ENCODE results near the gene IFNGR2.

- TF ChIP-seq, protein P1, sequence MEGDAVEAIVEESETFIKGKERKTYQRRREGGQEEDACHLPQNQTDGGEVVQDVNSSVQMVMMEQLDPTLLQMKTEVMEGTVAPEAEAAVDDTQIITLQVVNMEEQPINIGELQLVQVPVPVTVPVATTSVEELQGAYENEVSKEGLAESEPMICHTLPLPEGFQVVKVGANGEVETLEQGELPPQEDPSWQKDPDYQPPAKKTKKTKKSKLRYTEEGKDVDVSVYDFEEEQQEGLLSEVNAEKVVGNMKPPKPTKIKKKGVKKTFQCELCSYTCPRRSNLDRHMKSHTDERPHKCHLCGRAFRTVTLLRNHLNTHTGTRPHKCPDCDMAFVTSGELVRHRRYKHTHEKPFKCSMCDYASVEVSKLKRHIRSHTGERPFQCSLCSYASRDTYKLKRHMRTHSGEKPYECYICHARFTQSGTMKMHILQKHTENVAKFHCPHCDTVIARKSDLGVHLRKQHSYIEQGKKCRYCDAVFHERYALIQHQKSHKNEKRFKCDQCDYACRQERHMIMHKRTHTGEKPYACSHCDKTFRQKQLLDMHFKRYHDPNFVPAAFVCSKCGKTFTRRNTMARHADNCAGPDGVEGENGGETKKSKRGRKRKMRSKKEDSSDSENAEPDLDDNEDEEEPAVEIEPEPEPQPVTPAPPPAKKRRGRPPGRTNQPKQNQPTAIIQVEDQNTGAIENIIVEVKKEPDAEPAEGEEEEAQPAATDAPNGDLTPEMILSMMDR (IDR thresholded peaks at IDR 0.05), result no peak
- TF ChIP-seq POLR2A (IDR thresholded peaks at IDR 0.05), result no peak
Measured at GRCh38 chr21:33398361-33398760, 4.9 kb upstream of the IFNGR2 start.
